ENCODE results near the gene TET2.
"Not testable (repeated sequence)": the region's sequence is repeated elsewhere in the genome, so short reads cannot be mapped to it uniquely, and the experiment has no call there.

The TET2 gene

DNA sequence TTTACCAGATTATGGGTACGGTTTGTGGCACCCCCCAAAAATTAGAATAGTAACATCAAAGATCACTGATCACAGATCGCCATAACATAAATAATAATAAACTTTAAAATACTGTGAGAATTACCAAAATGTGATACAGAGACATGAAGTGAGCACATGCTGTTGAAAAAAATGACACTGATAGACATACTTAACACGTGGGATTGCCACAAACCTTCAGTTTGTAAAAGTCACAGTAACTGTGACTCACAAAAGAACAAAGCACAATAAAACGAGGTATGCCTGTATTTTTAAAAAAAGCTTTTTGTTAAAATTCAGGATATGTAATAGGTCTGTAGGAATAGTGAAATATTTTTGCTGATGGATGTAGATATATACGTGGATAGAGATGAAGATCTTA lies 93.4 kb downstream of the TET2 start:
- no peak for DNase-seq

DNA sequence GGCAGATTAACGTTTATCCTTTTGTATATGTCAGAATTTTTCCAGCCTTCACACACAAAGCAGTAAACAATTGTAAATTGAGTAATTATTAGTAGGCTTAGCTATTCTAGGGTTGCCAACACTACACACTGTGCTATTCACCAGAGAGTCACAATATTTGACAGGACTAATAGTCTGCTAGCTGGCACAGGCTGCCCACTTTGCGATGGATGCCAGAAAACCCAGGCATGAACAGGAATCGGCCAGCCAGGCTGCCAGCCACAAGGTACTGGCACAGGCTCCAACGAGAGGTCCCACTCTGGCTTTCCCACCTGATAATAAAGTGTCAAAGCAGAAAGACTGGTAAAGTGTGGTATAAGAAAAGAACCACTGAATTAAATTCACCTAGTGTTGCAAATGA lies 94.8 kb downstream of the TET2 start:
- DNase-seq = no peak

DNA sequence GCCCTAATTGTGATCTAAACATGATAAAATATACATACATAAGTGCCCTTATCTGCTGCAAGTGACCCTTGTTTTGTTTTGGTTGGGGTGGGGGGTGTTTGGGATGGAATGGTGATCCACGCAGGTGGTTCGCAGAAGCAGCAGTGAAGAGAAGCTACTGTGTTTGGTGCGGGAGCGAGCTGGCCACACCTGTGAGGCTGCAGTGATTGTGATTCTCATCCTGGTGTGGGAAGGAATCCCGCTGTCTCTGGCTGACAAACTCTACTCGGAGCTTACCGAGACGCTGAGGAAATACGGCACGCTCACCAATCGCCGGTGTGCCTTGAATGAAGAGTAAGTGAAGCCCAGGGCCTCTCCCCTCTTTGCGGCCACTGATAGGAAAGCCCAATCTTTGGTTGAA lies 96.8 kb downstream of the TET2 start:
- no peak for DNase-seq

DNA sequence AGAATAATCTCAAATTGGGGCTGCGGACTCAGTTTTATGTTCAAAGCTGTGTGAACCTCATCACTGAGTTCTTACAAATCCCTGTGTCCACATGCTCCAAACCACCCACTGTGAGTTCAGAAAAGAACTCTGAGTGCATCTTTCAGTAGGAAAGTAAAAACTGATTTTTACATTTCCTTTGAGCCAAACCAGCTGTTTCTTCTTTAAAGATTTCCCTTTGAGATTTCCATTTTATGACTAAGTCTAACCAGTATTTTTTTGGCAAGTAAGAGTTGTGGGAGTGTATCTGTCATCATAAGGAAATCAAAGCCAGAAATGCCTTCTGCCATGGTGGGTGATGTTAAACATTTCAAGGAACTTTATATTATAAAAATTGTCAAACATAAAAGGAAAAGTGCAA lies 100.0 kb downstream of the TET2 start:
- no peak for DNase-seq

DNA sequence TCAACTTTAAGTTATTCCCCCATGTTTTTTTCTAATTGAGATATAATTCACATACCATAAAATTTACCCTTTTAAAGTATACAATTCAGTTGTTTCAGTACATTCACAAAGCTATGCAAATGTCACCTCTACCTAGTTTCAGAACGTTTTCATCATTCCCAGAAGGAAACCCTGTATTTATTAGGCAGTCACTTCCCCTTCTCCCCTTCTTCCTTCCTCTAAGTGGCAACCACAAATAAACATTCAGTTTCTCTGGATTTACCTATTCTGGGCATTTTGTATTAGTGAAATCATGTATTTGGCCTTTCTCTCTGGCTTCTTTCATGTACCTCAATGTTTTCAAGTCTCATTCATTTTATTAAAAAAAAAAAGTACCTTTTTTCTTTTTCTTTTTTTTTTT lies 101.9 kb downstream of the TET2 start:
- no peak for DNase-seq

DNA sequence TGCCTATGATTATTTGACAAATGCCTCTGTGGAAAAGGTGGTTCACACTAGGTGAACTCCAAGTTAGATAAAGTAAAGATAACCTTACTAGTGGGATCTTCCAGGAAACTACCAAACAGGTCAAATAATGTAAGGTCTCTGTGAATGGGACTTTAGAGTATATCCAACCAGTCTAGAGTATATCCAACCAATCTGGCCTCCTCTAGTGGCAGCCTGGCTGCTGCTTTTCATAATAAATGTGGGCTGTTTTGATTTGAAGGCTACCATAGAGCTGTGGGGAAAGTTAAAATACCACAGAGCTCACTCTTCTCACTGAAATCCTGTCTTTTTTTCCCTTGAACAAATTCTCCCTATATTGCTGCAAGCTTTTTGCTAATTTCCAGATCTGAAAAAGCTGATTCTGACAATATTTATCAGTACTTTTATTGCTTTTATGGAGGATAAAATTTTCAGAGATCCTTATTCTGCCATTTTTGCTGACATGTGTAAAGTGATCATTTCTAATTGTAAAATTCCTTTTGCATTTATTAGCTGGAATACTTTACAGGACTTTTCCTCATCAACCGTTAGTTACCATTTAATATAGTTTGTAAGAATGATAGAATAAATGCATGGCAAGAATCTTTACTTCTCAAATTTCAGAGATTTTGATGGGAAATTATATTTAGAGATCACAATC lies 111.3 kb downstream of the TET2 start:
- no peak for DNase-seq

DNA sequence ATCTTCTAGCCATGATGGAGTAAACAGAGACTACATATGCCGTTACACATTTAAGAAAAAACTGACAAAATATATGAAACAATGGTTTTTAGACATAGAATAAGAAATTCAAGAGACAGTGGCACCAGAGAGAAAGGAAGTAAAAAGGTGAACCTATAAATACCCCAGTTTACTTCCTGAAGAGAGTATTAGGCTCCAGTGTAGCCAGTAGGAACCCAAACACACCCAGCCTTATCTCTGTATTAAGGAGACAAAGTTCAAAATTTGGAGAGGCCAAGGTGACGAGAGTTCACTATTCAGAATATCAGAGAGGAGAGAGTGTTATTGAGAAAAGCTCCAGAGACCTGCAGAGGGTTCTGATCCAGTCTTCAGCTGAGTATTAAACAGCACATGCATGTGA lies 119.0 kb downstream of the TET2 start:
- no peak for DNase-seq

DNA sequence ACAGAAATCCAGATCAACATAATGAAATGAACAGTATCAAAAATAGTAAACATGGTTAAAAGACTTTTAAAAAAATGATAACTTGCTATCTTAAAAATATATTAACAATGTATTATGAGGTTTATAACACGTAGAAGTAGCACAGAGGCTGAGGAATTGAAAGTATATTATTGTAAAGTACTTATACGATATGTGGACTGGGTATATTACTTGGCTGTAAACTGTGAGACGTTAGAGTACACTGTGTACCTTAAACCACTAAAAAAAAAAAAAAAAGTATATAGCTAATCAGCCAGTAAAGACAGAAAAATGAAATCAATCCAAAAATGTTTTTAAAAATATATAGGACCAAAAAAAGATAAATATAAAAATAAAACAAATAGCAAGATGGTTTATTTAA lies 120.6 kb downstream of the TET2 start:
- DNase-seq = no peak

DNA sequence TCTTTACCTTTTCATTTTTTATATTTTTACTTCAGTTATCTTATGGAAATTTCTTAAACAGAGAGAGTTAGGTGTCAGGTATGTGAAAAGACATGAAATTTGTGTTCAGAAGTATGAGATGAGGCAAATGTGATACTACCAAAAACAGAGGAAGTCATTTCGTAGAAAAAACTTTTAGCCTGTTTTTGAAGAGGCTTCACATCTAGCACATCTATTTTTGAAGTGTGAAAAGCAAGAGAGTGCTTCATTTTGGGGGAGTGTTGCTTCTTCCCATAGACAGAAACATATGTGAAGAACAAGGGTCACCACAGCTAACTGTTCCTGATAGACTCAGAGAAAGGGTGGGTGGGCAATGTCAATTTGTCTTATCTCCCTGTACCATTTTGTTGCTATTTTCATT lies 125.3 kb downstream of the TET2 start:
- DNase-seq = no peak

DNA sequence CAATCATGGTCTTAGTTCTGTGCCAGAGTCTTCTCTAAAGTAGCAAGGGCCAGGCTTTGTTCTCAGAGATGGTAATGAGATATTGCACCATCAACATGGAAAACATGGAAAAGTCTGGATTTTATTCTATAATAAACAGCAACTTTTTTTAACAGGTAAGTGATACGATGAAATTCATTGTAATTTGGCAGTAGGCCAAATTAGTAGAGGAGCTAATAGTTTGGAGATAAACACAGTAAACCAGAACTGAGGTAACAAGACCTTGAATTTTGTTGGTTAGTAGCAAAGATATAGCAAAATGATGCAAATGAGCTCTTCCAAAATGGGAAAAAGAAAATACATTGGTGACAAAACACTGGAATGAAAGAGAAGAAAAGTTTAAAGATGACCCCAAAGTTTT lies 126.6 kb downstream of the TET2 start:
- DNase-seq = no peak

DNA sequence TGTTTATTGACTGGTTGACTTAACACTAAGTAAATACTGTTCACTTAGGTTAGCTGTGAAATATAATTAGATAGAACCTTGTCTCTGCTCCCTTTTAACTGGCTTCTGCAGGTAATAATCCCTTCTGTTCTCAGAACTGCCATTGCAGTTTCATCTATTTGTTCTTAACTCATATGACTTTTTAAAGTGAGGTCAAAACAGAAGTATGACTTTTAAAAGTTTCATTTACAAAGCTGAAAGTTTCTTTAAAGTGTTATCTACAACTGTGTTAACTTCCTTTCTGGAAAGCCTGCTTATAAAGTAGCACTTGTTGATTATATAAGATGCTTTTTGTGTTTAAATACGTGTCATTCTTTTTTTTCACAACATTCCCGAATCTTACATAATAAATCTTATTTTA lies 127.4 kb downstream of the TET2 start:
- no peak for DNase-seq

DNA sequence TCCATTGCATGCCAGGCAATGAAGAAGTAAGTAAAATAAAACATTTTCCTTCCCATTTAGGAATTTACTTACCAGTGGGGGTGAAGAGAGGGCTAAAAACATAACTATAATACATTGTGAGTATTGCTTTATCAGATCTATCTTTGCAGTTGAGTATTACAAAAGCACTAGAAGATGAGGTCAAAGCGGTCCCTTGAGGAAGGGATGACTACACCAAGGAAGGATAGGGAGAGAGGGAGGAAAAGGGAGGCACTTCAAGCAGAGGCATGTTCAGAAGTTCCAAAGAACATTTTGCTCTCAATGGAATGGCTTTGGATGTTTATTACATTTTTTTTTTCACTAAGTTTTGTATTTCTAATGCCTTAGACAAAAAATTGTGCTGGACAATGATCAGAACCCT lies 127.8 kb downstream of the TET2 start:
- no peak for DNase-seq

DNA sequence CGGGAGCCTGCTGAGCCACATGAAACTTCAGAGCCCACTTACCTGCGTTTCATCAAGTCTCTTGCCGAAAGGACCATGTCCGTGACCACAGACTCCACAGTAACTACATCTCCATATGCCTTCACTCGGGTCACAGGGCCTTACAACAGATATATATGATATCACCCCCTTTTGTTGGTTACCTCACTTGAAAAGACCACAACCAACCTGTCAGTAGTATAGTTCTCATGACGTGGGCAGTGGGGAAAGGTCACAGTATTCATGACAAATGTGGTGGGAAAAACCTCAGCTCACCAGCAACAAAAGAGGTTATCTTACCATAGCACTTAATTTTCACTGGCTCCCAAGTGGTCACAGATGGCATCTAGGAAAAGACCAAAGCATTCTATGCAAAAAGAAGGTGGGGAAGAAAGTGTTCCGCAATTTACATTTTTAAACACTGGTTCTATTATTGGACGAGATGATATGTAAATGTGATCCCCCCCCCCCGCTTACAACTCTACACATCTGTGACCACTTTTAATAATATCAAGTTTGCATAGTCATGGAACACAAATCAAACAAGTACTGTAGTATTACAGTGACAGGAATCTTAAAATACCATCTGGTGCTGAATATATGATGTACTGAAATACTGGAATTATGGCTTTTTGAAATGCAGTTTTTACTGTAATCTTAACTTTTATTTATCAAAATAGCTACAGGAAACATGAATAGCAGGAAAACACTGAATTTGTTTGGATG lies 129.9 kb downstream of the TET2 start:
- no peak for DNase-seq

DNA sequence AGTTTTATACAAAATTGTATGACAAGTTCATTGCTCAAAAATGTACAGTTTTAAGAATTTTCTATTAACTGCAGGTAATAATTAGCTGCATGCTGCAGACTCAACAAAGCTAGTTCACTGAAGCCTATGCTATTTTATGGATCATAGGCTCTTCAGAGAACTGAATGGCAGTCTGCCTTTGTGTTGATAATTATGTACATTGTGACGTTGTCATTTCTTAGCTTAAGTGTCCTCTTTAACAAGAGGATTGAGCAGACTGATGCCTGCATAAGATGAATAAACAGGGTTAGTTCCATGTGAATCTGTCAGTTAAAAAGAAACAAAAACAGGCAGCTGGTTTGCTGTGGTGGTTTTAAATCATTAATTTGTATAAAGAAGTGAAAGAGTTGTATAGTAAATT lies 131.0 kb downstream of the TET2 start:
- DNase-seq = no peak

DNA sequence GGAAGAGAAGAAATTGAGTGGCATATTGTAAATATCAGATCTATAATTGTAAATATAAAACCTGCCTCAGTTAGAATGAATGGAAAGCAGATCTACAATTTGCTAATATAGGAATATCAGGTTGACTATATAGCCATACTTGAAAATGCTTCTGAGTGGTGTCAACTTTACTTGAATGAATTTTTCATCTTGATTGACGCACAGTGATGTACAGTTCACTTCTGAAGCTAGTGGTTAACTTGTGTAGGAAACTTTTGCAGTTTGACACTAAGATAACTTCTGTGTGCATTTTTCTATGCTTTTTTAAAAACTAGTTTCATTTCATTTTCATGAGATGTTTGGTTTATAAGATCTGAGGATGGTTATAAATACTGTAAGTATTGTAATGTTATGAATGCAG lies 132.6 kb downstream of the TET2 start:
- no peak for DNase-seq

DNA sequence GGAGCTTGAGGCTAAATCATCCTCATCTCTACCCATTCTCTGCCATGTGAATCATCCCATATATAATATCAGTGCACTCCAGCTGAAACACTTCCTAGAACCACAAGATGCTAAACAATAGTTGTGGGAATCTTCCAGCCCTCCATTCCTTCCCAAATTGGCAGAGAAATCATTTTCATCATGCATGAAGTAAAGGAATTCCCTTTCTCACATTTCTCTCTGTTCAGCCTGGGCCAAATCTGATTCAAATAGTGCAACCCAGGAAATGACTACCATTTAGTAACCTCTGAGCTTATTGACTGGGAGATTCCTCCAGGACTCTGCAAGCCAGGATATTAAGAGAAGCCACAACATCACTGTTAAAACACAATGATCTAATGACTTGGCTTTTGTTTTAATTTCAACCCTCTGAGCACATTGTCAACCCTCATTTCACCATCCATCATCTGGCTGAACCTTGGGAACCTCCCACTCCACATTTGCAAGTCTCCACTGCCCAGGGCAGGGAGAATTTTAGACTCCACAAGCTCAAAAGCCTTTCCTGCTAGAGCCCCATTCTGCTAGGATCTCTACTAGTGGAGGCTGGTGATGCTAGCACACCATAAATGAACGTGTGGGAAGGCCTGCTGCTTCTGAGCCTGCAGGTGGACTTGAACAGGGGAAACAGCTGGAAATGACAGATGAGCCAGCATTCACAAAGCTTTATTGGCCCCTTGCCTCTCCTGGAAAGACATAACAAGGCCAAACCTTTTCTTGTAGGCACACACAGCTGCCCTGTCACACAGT lies 133.9 kb downstream of the TET2 start:
- no peak for DNase-seq

DNA sequence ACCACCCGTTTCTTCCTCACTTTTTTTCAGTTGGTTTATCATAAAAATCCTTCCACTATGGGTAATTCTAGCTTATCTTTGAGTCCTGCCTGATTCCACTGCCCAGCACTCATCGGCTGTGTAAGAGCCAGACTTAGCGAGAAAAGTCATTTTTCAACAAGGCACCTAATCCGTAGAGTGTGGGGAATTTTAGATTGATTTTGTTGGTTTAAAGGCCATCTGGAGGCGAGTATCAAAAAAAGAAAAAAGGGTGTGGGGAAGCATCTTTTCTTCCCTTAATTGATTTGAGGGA lies 134.4 kb downstream of the TET2 start:
- no peak for DNase-seq

DNA sequence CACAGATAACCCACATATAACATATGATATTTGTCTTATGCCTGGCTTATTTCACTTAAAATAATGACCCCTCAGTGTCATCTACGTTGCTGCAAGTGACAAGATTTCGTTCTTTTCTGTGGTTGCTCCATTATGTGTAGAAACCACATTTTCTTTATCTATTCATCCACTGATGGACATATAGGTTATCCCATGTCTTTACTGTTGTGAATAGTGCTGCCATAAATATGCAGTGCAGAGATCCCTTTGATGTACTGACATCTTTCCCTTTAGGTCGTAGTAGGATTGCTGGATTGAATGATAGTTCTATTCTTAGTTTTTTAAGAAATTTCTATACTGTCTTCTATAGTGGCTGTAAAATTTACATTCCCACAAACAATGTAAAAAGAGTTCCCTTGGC lies 135.8 kb downstream of the TET2 start:
- no peak for DNase-seq

DNA sequence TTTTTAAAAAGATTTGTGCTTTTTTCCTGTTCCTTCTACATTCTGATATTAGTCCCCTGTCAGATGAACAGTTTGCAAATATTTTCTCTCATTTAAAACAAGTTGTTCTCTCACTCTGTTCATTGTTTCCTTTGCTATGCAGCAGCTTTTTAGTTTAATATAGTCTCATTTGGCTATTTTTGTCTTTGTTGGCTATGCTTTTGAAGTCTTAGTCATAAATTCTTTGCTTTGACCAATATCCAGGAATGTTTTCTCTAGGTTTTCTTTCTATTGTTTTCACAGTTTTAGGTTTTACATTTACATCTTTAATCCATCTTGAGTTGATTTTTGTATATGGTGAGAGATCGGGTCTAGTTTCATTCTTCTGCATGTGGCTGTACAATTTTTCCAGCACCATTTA lies 136.8 kb downstream of the TET2 start:
- no peak for DNase-seq

DNA sequence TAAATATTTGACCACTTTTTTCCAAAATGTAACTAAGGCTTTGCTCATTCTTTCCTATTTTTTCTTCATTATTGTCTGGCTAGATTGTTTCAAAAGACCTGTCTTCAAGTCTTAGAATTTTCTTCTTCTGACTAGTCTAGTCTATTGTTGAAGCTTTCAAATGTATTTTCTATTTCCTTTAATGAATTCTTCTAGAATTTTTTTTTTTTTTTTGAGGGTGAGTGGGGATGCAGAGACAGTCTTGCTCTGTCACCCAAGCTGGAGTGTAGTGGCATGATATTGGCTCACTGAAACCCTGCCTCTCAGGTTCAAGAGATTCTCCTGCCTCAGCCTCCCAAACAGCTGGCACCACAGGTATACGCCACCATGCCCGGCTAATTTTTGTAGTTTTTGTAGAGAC lies 141.4 kb downstream of the TET2 start:
- no peak for DNase-seq

DNA sequence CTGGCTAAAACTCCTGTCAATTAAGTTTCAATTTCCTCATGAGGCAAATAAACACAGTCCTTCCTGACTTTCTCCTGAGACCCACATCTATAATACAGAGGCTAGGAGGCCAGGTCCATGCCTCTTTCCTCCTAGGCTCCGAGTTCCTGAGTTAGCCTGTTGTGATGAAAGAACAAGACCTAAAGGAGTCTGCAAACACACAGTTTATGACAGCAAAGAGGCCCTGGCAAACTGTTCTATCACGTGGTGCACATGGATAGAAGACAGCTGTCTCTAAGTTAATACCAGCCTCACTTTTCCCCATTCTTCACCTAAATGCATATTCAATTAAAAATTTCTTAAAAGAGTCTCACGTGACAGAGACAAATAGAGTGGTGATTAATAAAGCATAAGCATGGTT lies 145.2 kb downstream of the TET2 start:
- no peak for DNase-seq

DNA sequence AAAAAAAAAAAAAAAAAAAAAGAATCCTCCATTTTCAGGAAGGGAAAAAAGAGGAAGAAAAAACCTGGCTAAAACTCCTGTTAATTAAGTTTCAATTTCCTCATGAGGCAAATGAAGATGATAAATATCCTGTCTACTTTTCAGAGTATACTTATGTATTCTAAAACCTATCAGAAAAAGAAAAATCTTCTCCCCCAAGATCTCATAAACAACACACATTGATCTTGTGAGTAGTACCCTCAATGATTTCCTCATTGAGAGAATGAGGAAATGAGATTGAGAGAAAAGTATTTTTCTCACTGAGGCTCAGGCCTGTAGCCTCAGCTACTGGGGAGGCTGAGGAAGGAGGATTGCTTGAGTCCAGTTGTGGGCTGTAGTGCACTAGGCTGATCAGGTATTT lies 146.7 kb downstream of the TET2 start:
- DNase-seq = no peak

DNA sequence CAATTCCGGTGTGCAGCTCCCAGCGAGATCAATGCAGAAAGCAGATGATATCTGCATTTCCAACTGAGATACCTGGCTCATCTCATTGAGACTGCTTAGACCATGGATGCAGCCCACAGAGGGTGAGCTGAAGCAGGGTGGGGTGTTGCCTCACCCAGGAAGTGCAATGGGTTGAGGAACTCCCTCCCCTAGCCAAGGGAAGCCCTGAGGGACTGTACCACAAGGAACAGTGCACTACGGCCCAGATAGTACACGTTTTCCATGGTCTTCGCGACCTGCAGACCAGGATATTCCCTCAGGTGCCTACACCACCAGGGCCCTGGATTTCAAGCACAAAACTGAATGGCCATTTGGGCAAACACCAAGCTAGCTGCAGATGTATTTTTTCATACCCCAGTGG lies 150.0 kb downstream of the TET2 start:
- no peak for DNase-seq

DNA sequence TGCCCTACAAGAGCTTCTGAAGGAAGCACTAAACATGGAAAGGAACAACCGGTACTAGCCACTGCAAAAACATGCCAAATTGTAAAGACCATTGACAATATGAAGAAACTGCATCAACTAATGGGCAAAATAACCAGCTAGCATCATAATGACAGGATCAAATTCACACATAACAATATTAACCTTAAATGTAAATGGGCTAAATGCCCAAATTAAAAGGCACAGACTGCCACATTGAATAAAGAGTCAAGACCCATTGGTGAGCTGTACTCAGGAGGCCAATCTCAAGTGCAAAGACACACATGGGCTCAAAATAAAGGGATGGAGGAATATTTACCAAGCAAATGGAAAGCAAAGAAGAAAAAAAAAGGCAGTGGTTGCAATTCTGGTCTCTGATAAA lies 152.4 kb downstream of the TET2 start:
- DNase-seq = not testable (repeated sequence)

DNA sequence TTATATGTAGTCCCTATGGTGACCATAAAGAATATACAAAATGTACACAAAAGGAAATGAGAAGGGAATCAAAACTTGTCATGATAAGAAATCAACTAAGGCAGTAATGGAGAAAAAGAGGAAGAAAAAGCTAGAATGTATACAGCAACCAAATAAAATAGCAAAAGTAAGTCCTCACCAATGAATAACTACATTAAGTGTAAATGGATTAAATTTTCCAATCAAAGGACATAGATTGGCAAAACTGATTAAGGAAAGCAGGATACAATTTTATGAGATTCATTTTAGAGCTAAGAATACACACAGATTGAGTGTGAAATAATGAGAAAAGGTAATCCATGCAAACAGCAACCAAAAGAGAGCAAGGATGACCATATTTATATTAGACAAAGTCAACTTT lies 157.4 kb downstream of the TET2 start:
- DNase-seq = no peak
